Mesodermal cell (in vitro differentiated cells): Measurements from ENCODE around the gene MX2.

ENCODE experiments used
- H3K27ac ChIP-seq: 2 replicates; pipeline ENCODE4 v1.7.0; 2013; ENCODE audit warnings: mild to moderate bottlenecking, low read depth, low read length, moderate library complexity; ENCODE audit not compliant: severe bottlenecking
- H3K36me3 ChIP-seq: 2 replicates; pipeline ENCODE4 v1.7.1; 2013; ENCODE audit warnings: mild to moderate bottlenecking, low read length, moderate library complexity; ENCODE audit not compliant: control insufficient read depth, insufficient read depth
- H3K4me1 ChIP-seq: one replicate; pipeline ENCODE4 v1.7.1; 2013; ENCODE audit warnings: mild to moderate bottlenecking, low read length; ENCODE audit not compliant: insufficient read depth, control insufficient read depth, poor library complexity, severe bottlenecking
- H3K4me3 ChIP-seq: 2 replicates; pipeline ENCODE4 v1.7.0; 2013; ENCODE audit warnings: low read length, control low read depth, mild to moderate bottlenecking; ENCODE audit not compliant: insufficient read depth, poor library complexity, severe bottlenecking; ENCODE audit errors: extremely low read depth
- H3K9me3 ChIP-seq: 2 replicates; pipeline ENCODE4 v1.7.1; 2013; ENCODE audit warnings: mild to moderate bottlenecking, low read length, moderate library complexity; ENCODE audit not compliant: control insufficient read depth
- WGBS, 2 experiments: methylation state at CpG; one replicate each; pipeline ENCODE4 v1.1.5; 2013; ENCODE audit warnings: missing lambda C conversion rate in 2 of 2; ENCODE audit not compliant: insufficient coverage in 2 of 2; 5-methylcytosine and 5-hydroxymethylcytosine counted together

Gene MX2

DNA sequence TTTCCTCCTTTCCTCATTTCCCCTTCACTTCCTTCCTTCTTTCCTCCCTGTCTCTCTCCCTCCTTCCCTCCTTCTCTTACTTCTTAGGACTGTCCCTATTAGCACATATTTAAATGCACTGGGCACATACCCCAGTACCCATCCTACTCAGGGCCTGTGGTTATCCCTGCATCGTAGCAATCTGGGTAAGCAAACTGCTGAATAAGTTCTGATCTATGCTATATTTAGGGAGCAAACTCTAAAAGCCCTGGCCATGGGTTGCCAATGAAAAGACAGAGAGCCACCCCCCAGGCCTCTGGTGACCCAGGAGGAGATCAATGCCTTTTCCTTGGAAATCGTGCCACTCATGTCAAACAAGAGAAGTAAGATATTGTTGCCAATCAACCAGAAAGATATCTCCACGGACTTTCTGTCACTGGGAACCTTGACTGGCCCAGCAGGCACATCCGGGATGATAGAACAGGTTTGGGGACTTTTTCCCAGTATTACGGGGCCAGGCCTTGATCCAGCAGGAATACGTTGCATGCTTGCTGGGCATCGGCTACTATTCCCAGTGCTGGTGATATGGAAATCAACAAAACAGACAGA lies 39.8 kb upstream of the MX2 start:
- Histone ChIP-seq H3K4me3 (no peak overlapping the region), H3K4me1 (peaks cover 2% of the 10 kb centered on the region), H3K36me3 (no peaks in the 10 kb centered on the region), H3K9me3 (no peaks in the 10 kb centered on the region), H3K27ac (no peak overlapping the region)
- WGBS, 2 experiments: 76 to 92% methylated on average over 6 of the region's 7 CpGs

DNA sequence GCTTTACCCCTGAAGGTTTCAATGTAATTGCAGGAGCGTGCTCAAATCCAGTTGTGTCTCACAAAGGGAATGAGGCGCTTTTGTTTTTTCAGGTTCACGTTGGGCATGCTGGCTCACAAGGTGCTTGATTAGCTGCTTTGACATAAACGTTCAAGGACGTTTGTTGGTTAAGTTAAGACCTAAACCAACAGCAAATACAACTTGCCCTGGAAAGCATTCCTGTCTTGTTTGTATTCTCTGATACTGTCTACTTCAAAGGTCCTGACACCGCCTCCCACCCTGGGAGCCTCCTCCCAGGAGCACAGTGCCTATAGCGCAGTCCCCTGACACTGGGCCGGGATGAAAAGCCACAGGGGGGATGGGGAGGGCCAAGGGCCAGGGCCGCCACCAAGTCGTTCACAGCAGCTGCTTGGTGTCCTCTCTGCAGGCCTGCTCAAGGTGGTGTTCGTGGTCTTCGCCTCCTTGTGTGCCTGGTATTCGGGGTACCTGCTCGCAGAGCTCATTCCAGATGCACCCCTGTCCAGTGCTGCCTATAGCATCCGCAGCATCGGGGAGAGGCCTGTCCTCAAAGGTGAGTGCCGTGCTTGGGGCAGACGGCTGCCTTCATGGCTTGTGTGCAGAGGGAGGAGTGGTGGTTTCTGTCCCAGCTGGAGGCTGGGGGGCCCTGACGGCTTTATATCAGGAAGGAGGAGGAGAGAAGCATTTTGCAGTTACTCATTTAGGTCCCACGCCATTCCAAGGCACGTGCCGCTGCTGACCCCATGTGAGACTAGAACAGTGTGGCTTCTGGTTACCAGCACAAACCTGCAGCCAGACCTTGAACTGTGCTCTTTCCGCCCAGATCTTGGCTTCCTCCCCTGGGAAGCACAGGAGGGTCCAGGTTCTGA lies 39.1 kb upstream of the MX2 start:
- H3K27ac ChIP-seq: no peak overlapping the region
- 79 to 80% methylated on average over 15 to 21 of the region's 23 CpGs for WGBS, 2 experiments

GRCh38 chr21:41325138-41325912 lies 36.5 kb upstream of the MX2 start:
- Histone ChIP-seq H3K4me3 (no peak overlapping the region), H3K27ac (no peak overlapping the region), H3K36me3 (no peaks in the 10 kb centered on the region), H3K9me3 (no peaks in the 10 kb centered on the region), H3K4me1 (no peaks in the 10 kb centered on the region)
- WGBS, 2 experiments: 96 to 97% methylated on average over 5 of the region's 7 CpGs

More for the DNA sequence above, 39.1 kb upstream of the MX2 start:
- H3K36me3 ChIP-seq: no peaks in the 10 kb centered on the region
- no peaks in the 10 kb centered on the region for H3K9me3 ChIP-seq
- no peak overlapping the region for H3K4me3 ChIP-seq
- H3K4me1 ChIP-seq: no peaks in the 10 kb centered on the region

- Histone ChIP-seq H3K9me3 (no peaks in the 10 kb centered on the region), H3K27ac (no peak overlapping the region), H3K4me1 (no peaks in the 10 kb centered on the region), H3K4me3 (no peak overlapping the region), H3K36me3 (no peaks in the 10 kb centered on the region)
- 91 to 93% methylated on average over 9 to 10 of the region's 13 CpGs for WGBS, 2 experiments
These were observed 35.3 kb upstream of the MX2 start for GRCh38 chr21:41326414-41327080.

DNA sequence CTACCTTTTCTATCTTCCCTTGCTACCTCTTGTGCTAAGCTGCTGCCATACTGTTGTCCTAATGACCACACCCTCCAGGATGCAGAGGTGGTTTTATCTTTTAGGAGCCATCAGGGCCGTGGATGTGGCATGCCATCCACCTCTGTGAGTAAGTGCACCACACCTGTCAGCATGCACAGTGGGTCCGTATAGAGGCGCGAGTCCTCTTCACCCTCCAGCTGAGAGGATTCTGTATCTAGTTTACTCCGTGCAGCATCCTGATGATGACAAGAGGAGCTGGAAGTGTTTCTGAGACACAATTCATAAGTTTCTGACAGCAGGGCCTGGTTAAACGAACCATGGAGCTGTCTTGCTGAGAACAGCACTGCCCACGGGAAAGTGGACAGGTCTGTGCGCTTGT lies 34.1 kb upstream of the MX2 start:
- Histone ChIP-seq H3K27ac (no peak overlapping the region), H3K36me3 (no peaks in the 10 kb centered on the region), H3K9me3 (no peaks in the 10 kb centered on the region), H3K4me1 (no peaks in the 10 kb centered on the region), H3K4me3 (no peak overlapping the region)
- 92 to 94% methylated on average over 7 to 8 of the region's 8 CpGs for WGBS, 2 experiments

GRCh38 chr21:41328660-41329607 lies 32.9 kb upstream of the MX2 start:
- WGBS, 2 experiments: 83 to 92% methylated on average over 11 to 14 of the region's 16 CpGs
- H3K9me3 ChIP-seq: no peaks in the 10 kb centered on the region
- H3K4me3 ChIP-seq: no peak overlapping the region
- H3K27ac ChIP-seq: no peak overlapping the region
- H3K36me3 ChIP-seq: no peaks in the 10 kb centered on the region
- no peaks in the 10 kb centered on the region for H3K4me1 ChIP-seq

DNA sequence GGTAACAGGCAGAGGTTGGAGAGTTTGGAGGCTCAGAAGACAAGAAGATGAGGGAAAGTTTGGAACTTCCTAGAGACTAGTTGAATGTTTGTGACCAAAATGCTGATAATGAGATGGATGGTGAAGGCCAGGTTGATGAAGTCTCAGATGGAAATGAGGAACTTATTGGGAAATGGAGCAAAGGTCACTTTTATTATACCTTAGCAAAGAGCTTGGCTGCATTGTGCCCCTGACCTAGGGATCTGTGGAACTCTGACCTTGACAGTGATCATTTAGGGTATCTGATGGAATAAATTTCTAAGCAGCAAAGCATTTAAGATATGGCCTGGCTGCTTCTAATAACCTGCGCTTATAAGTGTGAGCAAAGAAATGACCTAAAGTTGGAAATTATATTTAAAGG lies 28.1 kb upstream of the MX2 start:
- no peak overlapping the region for H3K4me3 ChIP-seq
- H3K9me3 ChIP-seq: peaks cover 4% of the 10 kb centered on the region
- H3K4me1 ChIP-seq: no peaks in the 10 kb centered on the region
- no peak overlapping the region for H3K27ac ChIP-seq
- WGBS, 2 experiments: 85 to 91% methylated on average over 1 of the region's 1 CpG
- H3K36me3 ChIP-seq: no peaks in the 10 kb centered on the region

GRCh38 chr21:41337515-41337914 lies 24.3 kb upstream of the MX2 start:
- Histone ChIP-seq H3K36me3 (no peaks in the 10 kb centered on the region), H3K27ac (no peak overlapping the region), H3K4me1 (no peaks in the 10 kb centered on the region), H3K9me3 (peaks cover 4% of the 10 kb centered on the region), H3K4me3 (no peak overlapping the region)
- 93 to 95% methylated on average over 3 of the region's 3 CpGs for WGBS, 2 experiments

DNA sequence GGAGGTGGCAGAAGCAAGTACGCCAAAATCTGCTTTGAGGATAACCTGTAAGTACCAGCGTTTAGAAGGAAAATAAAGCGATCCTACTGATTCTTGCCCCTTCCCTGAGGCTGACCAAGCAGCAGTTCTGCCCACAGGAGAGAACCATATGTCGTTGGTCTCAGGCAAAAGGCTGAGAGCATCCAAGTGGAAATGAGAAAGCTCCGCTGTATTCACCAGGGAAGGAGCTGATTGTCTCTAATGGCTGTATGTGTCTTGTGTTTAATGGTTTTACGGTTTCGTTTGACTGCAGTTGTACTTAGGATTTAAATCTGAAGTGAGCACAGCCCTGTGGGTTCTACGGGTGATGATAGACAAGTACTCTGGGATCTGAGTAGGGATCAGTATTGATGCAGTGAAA lies 23.4 kb upstream of the MX2 start:
- Histone ChIP-seq H3K36me3 (no peaks in the 10 kb centered on the region), H3K9me3 (peaks cover 4% of the 10 kb centered on the region), H3K27ac (no peak overlapping the region), H3K4me1 (no peaks in the 10 kb centered on the region), H3K4me3 (no peak overlapping the region)
- WGBS, 2 experiments: 75 to 87% methylated on average over 7 to 8 of the region's 8 CpGs
